Neural cell (in vitro differentiated cells): Measurements from ENCODE around the gene ARHGAP35. TPM values are rescaled to one million over a fixed set of nuclear protein-coding genes. Genes with fewer than 3 reads are reported as not detected.

Experiments
- H2AFZ ChIP-seq: fragments of 200-600, 300-800 bp; sonication (generic), shearing (Covaris generic); 2 replicates; pipeline ENCODE4 v1.6.0; 2014; ENCODE audit warnings: low read depth, mild to moderate bottlenecking, antibody characterized with exemption, low read length, moderate library complexity
- H3F3A ChIP-seq: fragments of 200-600 bp; shearing (Covaris generic); 2 replicates; pipeline ENCODE4 v1.6.1; 2016; ENCODE audit warnings: mild to moderate bottlenecking, moderate library complexity, mixed read lengths, antibody characterized with exemption, low read length; ENCODE audit not compliant: insufficient read depth, poor library complexity, severe bottlenecking
- H3K27ac ChIP-seq: fragments of 200-600, 300-800 bp; sonication (generic), shearing (Covaris generic); 2 replicates; pipeline ENCODE4 v1.5.1; 2014; ENCODE audit warnings: mild to moderate bottlenecking, low read length, moderate library complexity
- H3K27me3 ChIP-seq: fragments of 300-800, 200-600 bp; sonication (generic), shearing (Covaris generic); 2 replicates; pipeline ENCODE4 v1.6.0; 2014; ENCODE audit warnings: mild to moderate bottlenecking, low read depth, low read length, moderate library complexity; ENCODE audit not compliant: insufficient read depth
- H3K36me3 ChIP-seq: fragments of 300-800, 200-600 bp; sonication (generic), shearing (Covaris generic); 2 replicates; pipeline ENCODE4 v1.5.1; 2014; ENCODE audit warnings: mild to moderate bottlenecking, antibody characterized with exemption, low read length, moderate library complexity; ENCODE audit not compliant: insufficient read depth
- H3K4me2 ChIP-seq: fragments of 300-800, 200-600 bp; sonication (generic), shearing (Covaris generic); 2 replicates; pipeline ENCODE4 v1.6.0; 2014; ENCODE audit warnings: mild to moderate bottlenecking, low read length
- H3K4me3 ChIP-seq: fragments of 300-800, 200-600 bp; sonication (generic), shearing (Covaris generic); 2 replicates; pipeline ENCODE4 v1.5.1; 2014; ENCODE audit warnings: mild to moderate bottlenecking, low read length, moderate library complexity
- H3K79me2 ChIP-seq: fragments of 200-600 bp; shearing (Covaris generic); replicated peaks from 2 replicates; pipeline ENCODE4 v1.6.0; 2014; ENCODE audit warnings: mild to moderate bottlenecking, low read length, moderate library complexity; ENCODE audit not compliant: insufficient read depth
- H3K9ac ChIP-seq: fragments of 300-800, 200-600 bp; sonication (generic), shearing (Covaris generic); 2 replicates; pipeline ENCODE4 v1.6.1; 2016; ENCODE audit warnings: mild to moderate bottlenecking, low read length, mixed read lengths
- H3K9me2 ChIP-seq: fragments of 200-600 bp; shearing (Covaris generic); 2 replicates; pipeline ENCODE4 v1.6.1; 2016; ENCODE audit warnings: mild to moderate bottlenecking, low read length, mixed read lengths; ENCODE audit not compliant: insufficient read depth
- H3K9me3 ChIP-seq: fragments of 200-600, 300-800 bp; sonication (generic), shearing (Covaris generic); 2 replicates; pipeline ENCODE4 v1.6.1; 2016; ENCODE audit warnings: mild to moderate bottlenecking, mixed run types, low read length, moderate library complexity, mixed read lengths
- H4K20me1 ChIP-seq: fragments of 200-600 bp; shearing (Covaris generic); 2 replicates; pipeline ENCODE4 v1.6.1; 2016; ENCODE audit warnings: mild to moderate bottlenecking, mixed run types; ENCODE audit not compliant: insufficient read depth
- EZH2 ChIP-seq: fragments of 200-600, 300-800 bp; shearing (Covaris generic), sonication (generic); IDR thresholded peaks from 2 replicates; pipeline ENCODE4 v1.6.1; 2014; ENCODE audit warnings: antibody characterized with exemption, low read length, borderline replicate concordance, mild to moderate bottlenecking; ENCODE audit not compliant: insufficient read depth, poor library complexity, severe bottlenecking
- MXI1 ChIP-seq: fragments of 450-650 bp; conservative IDR thresholded peaks from 2 replicates; pipeline ENCODE4 v1.6.1; 2014; ENCODE audit warnings: antibody characterized with exemption, mild to moderate bottlenecking; ENCODE audit not compliant: poor library complexity, severe bottlenecking
- POLR2AphosphoS5 ChIP-seq: IDR thresholded peaks from 2 replicates; pipeline ENCODE4 v1.6.1; 2012
- RAD21 ChIP-seq: fragments of 450-650 bp; conservative IDR thresholded peaks from 2 replicates; pipeline ENCODE4 v1.6.1; 2014; ENCODE audit warnings: antibody characterized with exemption, mild to moderate bottlenecking, moderate library complexity
- REST ChIP-seq: IDR thresholded peaks from 2 replicates; pipeline ENCODE4 v1.6.1; 2012; ENCODE audit warnings: borderline replicate concordance
- SMC3 ChIP-seq: fragments of 450-650 bp; conservative IDR thresholded peaks from 2 replicates; pipeline ENCODE4 v1.6.1; 2014; ENCODE audit warnings: antibody characterized with exemption, mild to moderate bottlenecking, moderate library complexity; ENCODE audit not compliant: poor library complexity
- TAF1 ChIP-seq: IDR thresholded peaks from 2 replicates; pipeline ENCODE4 v1.6.1; 2012; ENCODE audit warnings: low read depth
- polyA plus RNA-seq: library from polyadenylated mRNA; depleted of rRNA; stranded (reverse); fragments of >200 nt; gene quantifications from 2 replicates; pipeline ENCODE4 v1.2.3, GENCODE V29; 2014

Gene ARHGAP35
- polyA plus RNA-seq, 1 donor from 2014 or later = 29.5 TPM

- Histone ChIP-seq H2AFZ (no peak overlapping the region), H3K27ac (no peak overlapping the region), H3K4me2 (no peak overlapping the region), H3F3A (peaks cover 5% of the 10 kb centered on the region), H3K9me3 (no peaks in the 10 kb centered on the region), H3K4me3 (no peak overlapping the region), H4K20me1 (no peaks in the 10 kb centered on the region), H3K36me3 (no peaks in the 10 kb centered on the region), H3K79me2 (peaks cover 4% of the 10 kb centered on the region), H3K27me3 (no peaks in the 10 kb centered on the region), H3K9ac (no peak overlapping the region), H3K9me2 (no peaks in the 10 kb centered on the region)
- TF ChIP-seq RAD21 = no peak
- TF ChIP-seq REST = no peak
- no peak for TF ChIP-seq MXI1
- TF ChIP-seq TAF1 = no peak
These were observed 14.8 kb upstream of the ARHGAP35 start for GRCh38 chr19:46845959-46846459.

- H3K9me3 ChIP-seq = no peaks in the 10 kb centered on the region
- H3F3A ChIP-seq = peaks cover 5% of the 10 kb centered on the region
- H3K9ac ChIP-seq = no peak overlapping the region
- H3K9me2 ChIP-seq = no peaks in the 10 kb centered on the region
- TF ChIP-seq SMC3 (no peak), POLR2AphosphoS5 (no peak), REST (no peak), TAF1 (no peak), RAD21 (no peak), EZH2 (no peak)
- H3K79me2 ChIP-seq = peaks cover 4% of the 10 kb centered on the region
- H3K27me3 ChIP-seq = no peaks in the 10 kb centered on the region
- no peak overlapping the region for H3K4me2 ChIP-seq
- H4K20me1 ChIP-seq = no peaks in the 10 kb centered on the region
- H2AFZ ChIP-seq = no peak overlapping the region
- H3K4me3 ChIP-seq = no peak overlapping the region
- H3K27ac ChIP-seq = no peak overlapping the region
- no peaks in the 10 kb centered on the region for H3K36me3 ChIP-seq
These were observed 13.3 kb upstream of the ARHGAP35 start for GRCh38 chr19:46847528-46847927.
